HG02798 (cell line): ENCODE measurements around the gene SETD1A.

Experiments
- ATAC-seq: cut with Tn5 transposase; IDR thresholded peaks from one replicate; pipeline ENCODE4 v1.9.1; 2021; ENCODE audit warnings: mild to moderate bottlenecking; ENCODE audit not compliant: unreplicated experiment, poor library complexity

Gene SETD1A

DNA sequence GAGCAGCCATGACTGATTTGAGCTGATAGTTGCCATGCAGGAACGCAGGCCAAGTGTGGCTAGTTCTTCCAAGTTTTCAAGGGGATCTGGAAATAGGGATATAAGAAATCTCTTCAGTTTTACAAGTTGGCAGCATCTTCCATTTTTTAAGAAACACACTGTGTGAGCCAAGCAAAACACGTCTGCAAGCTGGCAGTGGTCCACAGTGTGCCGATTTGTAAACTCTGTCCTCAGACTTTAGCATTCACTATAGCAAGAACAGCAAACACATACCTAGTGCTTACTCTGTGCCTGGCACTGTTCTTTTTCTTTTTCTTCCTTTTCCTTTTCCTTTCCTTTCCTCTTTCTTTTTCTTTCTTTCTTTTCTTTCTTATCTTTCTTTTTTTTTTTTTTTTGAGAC is 5.8 kb upstream of the SETD1A start:
- no peak for ATAC-seq

GRCh38 chr16:30953111-30953510 is 4.4 kb upstream of the SETD1A start:
- no peak for ATAC-seq

- ATAC-seq, result no peak
These were observed 3.9 kb upstream of the SETD1A start for GRCh38 chr16:30953511-30954124.

- ATAC-seq, result no peak
These were observed 2.6 kb upstream of the SETD1A start for GRCh38 chr16:30954993-30955392.

DNA sequence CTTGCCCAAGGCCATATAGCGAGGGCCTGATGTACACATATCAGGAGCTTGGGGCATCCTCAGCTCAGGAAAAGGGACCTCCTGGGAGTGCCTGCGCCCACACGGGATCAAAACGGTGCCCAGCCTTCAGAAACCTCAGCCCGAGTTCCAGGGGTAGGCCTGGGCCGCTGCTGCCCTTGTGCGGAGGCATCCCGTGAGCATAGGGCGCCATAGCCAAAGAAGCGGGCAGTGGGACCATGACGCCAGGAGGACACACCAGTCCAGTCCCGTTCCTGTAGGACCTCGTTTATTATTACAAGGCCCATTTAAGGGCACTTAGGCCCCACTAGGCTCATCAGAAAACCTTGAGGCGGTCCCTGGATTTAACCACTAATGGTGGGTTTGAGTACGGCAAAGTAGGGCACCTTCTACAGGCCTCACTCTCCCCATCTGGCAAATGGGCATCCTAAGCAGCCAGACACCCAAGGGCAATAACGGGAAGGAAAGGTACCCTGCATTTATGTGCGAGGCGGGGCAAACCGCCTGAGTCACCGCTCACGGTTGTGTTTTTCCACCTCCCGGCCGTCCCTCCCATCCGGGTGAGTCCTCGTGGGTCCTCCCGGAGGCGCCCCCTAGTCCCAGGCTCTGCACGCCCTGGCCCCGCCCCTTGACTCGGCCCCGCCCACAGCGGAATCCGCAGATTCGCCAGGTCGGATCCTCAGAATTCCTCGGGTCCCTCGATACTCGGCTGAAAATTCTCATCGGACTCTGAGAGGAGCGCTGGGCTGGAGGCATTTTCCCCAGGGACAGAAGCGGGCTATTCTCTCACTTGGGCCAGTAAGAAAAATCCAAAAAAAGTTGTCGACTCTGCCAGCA is 726 bp upstream of the SETD1A start:
- peak; percentile 49 for ATAC-seq

GRCh38 chr16:30958175-30959079 is 873 bp downstream of the SETD1A start:
- ATAC-seq, result peak; percentile 25

- no peak for ATAC-seq
These were observed 3.8 kb downstream of the SETD1A start for GRCh38 chr16:30961384-30961783.

DNA sequence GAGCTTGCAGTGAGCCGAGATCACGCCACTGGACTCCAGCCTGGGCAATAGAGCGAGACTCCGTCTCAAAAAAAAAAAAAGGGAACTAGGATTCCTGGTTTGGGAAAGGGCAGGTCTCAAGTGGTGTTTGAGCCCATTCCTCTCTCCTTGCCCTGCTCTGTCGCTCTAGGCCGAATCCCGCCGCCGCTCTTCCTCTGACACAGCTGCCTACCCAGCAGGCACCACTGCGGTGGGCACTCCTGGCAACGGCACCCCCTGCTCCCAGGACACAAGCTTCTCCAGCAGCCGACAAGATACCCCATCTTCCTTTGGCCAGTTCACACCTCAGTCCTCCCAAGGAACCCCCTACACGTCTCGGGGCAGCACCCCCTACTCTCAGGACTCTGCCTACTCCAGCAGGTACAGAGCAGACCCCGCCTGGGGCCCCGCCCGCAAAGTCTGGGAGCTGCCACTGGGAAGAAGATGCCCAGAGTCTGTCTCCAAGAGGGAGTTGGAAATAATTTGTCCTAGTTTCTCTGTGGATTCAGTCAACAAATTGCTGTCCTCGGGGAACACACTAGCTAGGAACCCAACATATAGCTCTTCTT is 6.5 kb downstream of the SETD1A start:
- ATAC-seq, result no peak

DNA sequence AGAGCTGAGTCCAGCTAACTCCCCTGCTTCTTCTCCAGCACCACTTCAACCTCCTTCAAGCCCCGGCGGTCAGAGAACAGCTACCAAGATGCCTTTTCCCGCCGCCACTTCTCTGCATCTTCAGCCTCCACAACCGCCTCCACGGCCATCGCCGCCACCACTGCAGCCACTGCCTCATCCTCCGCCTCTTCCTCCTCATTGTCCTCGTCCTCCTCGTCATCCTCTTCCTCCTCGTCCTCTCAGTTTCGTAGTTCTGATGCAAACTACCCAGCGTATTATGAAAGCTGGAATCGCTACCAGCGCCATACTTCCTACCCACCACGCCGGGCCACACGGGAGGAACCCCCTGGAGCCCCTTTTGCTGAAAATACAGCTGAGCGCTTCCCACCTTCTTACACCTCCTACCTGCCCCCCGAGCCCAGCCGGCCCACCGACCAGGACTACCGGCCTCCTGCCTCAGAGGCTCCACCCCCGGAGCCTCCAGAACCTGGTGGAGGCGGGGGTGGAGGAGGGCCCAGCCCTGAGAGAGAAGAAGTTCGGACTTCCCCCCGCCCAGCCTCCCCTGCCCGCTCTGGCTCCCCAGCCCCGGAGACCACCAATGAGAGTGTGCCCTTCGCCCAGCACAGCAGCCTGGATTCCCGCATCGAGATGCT is 7.1 kb downstream of the SETD1A start:
- ATAC-seq, result no peak

- no peak for ATAC-seq
These were observed 7.9 kb downstream of the SETD1A start for GRCh38 chr16:30965436-30965835.

DNA sequence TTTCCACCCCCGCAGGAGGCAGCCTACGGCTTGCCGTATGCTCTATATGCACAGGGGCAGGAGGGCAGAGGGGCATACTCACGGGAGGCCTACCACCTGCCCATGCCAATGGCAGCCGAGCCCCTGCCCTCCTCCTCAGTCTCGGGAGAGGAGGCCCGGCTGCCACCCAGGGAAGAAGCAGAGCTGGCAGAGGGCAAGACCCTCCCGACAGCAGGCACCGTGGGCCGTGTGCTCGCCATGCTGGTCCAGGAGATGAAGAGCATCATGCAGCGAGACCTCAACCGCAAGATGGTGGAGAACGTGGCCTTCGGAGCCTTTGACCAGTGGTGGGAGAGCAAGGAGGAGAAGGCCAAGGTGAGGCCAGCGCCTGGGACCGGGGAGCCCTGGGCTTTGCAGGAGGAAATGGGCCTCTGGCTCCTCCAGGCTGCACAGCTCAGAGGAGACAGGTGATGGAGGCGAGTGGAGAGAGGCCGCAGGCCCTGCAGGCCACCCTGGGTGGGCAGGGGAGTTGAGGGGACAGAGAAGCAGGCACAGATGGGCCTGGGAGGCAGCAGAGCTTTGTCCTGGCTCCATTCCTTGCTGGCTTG is 8.6 kb downstream of the SETD1A start:
- ATAC-seq, result no peak

GRCh38 chr16:30967795-30968194 is 10.2 kb downstream of the SETD1A start:
- ATAC-seq, result no peak

- ATAC-seq, result no peak
These were observed 11.8 kb downstream of the SETD1A start for GRCh38 chr16:30969246-30969842.

- no peak for ATAC-seq
These were observed 13.7 kb downstream of the SETD1A start for GRCh38 chr16:30971298-30971697.

GRCh38 chr16:30972872-30973271 is 15.3 kb downstream of the SETD1A start:
- ATAC-seq, result no peak

DNA sequence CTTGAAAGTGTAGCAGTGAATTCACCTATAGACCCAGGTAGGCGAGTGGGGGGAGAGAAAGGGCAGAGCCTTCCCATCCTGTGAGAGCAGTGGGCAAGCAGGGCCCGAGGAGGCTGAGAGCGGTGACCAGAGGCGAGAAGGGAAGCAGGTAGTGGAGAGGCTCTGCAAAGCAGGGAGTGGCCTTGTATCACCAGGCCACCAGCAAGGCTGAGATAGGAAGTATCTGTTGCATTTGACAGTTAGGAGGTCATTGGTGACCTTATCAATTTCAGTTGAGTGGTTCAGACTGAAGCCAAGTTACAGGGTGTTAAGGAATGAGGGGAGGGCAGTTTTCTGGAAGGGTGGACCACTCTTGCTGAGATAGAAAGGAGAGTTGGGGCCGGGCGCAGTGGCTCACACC is 16.8 kb downstream of the SETD1A start:
- no peak for ATAC-seq

DNA sequence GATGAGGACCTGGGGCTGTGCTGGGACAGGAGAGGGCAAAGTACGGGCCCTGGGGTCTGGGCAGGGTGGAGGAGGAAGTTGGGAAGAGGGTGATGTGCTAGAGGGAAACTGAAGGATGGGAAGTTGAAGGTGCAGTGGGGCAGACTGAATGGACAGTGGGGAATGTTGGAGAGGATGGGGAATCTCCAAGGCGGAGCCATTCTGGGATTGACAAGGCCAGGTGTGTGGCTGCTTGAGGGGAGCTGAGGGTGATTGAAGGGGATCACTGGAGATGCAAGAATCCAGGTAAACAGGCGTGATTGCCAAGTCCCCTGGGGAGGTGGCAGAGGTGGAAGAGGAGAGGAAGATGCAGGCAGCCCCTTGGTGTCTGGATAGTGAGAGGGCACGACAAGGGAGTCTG is 18.9 kb downstream of the SETD1A start:
- no peak for ATAC-seq

GRCh38 chr16:30977502-30977901 is 19.9 kb downstream of the SETD1A start:
- no peak for ATAC-seq
